Gastroesophageal sphincter (tissue), 3 donors: ENCODE data around the gene NRSN2.

ENCODE experiments used
- POLR2A ChIP-seq, 2 donors: fragments of 450-650 bp; IDR thresholded peaks; one replicate each; pipeline ENCODE4 v1.6.1; 2017; ENCODE audit warnings: antibody characterized with exemption in 2 of 2, mild to moderate bottlenecking in 2 of 2, moderate library complexity in 1 of 2
- POLR2AphosphoS5 ChIP-seq: sonication (generic); formaldehyde crosslinking; IDR thresholded peaks from one replicate; pipeline ENCODE4 v1.6.1; 2017; ENCODE audit warnings: antibody characterized with exemption
- TF ChIP-seq, protein P1 (sequence below), 4 experiments: fragments of 200-600 bp in 2 of 4; fragments of 450-650 bp in 2 of 4; sonication (generic) in 1 of 4; IDR thresholded peaks; one replicate each; pipeline ENCODE4 v1.5.1; 2017 to 2019; ENCODE audit warnings: antibody characterized with exemption in 4 of 4, mild to moderate bottlenecking in 2 of 4, moderate library complexity in 2 of 4

DNA sequence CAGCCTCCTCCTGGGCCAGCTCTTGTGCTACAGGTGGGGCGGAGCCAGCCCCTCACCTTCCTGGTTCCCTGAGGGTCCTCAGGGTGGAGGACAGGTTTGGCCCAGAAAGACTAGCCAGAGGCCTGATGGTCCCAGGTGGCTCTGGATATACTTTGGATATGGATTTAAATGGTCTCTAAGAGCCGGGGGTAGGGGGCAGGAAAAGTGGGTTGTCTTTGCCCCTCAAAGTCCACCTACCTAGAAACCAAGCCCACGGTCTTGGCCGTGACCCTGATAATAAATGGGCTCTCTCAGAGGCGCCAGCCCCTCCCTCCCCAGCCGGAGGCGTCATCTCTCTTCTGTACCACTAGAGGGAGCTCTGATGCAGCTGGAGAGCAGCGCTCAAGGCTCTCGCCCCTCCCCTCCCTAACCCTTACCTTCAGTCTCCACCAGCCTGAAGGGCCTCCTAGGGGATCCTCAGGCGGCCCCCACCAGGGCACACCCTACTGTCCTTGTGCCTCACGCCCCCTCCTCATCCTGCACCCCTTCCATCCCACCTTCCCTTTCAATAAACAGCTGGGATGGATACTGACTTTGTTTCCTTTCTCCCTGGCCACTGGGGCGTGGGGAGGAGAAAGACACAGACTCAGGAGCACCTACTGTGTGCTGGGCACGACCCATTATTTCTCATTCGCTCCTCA lies 7.5 kb downstream of the NRSN2 start:
- TF ChIP-seq POLR2A (IDR thresholded peaks at IDR 0.05) (no peak), POLR2AphosphoS5 (no peak)
- TF ChIP-seq, protein P1, sequence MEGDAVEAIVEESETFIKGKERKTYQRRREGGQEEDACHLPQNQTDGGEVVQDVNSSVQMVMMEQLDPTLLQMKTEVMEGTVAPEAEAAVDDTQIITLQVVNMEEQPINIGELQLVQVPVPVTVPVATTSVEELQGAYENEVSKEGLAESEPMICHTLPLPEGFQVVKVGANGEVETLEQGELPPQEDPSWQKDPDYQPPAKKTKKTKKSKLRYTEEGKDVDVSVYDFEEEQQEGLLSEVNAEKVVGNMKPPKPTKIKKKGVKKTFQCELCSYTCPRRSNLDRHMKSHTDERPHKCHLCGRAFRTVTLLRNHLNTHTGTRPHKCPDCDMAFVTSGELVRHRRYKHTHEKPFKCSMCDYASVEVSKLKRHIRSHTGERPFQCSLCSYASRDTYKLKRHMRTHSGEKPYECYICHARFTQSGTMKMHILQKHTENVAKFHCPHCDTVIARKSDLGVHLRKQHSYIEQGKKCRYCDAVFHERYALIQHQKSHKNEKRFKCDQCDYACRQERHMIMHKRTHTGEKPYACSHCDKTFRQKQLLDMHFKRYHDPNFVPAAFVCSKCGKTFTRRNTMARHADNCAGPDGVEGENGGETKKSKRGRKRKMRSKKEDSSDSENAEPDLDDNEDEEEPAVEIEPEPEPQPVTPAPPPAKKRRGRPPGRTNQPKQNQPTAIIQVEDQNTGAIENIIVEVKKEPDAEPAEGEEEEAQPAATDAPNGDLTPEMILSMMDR (IDR thresholded peaks at IDR 0.05) = peak in 3 of 4 experiments; percentile 82 to 96 (median 88)
